GM18868 (cell line): ENCODE data around the gene MCL1.
A peak's percentile ranks its signal among the peaks of the same experiment; 100 is the strongest.
"Not testable (repeated sequence)": the region's sequence is repeated elsewhere in the genome, so short reads cannot be mapped to it uniquely, and the experiment has no call there.

ENCODE experiments used
- ATAC-seq: cut with Tn5 transposase; IDR thresholded peaks from one replicate; pipeline ENCODE4 v1.9.1; 2021; ENCODE audit warnings: mild to moderate bottlenecking, moderate library complexity; ENCODE audit not compliant: unreplicated experiment

Gene MCL1

DNA sequence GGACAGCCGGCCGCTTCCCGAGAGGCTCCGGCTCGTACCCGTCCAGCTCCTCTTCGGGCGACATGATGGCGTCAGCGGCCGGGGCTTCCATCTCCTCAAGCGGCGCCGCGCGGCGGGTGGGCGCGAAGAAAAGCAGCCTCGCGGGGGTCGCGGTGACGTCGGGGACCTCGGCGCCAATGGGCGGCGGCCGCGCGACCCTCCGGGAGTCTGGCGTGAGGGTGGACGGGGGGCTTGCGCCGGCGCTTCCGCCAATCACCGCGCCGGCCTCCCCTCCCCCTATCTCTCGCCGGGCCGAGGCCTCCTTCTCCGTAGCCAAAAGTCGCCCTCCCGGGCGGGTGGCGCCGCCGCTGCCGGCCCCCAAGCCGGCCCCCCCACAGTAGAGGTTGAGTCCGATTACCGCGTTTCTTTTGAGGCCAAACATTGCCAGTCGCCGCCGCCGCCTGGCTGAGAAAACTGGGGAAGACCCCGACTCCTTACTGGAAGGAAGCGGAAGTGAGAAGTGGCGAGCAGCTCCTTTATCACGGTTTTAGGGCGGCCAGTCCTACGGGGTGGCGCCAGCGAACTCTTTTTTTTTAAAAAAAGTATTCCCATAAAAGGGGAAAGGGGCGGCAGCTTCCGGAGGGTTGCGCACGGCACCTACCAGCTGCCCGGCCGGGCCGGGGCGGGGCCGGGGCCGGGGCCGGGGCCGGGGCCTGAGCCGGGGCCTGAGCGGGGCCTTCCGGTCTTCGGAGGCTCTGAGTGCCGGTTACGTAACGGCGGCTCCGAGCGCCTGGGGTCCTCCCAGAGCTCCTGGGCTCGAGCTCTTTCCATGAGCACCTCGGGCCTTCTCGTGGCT lies at the start of gene MCL1:
TSS of gene MCL1 (minus strand) at position 501 of the 835 bp plus-strand sequence. CDS start at position 421, 80 bp downstream.
- ATAC-seq = peak; percentile 84

DNA sequence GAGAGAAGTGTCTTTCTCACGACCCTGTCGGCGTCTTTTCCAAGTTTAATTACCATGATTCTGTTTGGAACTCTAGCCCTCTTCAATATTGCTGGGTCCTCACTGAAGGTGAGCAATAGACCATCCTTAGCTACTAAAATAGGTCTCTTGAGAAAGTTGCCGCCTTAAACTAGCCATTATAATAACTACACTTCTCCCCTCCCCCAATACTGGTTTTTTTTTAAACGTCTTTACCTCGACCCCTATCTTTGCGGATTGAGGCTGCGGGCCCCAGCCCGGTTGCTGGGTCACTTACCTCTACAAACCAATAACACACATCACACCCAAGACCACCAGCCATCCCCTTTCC lies 49.3 kb upstream of the MCL1 start:
- no peak for ATAC-seq

DNA sequence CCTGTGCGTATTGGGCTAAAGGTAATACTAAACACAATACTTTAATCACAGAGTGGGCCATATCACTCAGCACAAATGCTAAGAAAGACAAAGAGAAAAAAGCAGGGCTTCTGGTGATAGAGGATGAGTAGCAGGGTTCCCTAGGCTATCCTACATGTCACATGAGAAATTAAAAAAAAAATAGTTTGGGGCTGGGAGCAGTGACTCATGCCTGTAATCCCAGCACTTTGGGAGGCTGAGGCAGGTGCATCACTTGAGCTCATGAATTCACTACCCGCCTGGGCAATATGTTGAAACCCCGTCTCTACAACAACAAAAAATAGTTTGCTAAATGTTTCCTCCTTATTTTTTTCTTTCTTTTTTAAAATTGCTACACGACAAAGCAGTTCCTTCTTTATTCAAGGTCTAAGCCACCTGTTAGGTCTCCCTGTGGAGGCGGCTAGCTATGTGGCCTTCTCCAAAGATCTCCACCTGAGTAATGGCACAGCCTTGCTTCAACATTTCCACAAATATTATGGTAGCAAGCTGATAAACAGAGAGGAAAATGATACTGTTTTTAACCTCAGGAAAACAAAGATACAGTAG lies 48.5 kb upstream of the MCL1 start:
- no peak for ATAC-seq

DNA sequence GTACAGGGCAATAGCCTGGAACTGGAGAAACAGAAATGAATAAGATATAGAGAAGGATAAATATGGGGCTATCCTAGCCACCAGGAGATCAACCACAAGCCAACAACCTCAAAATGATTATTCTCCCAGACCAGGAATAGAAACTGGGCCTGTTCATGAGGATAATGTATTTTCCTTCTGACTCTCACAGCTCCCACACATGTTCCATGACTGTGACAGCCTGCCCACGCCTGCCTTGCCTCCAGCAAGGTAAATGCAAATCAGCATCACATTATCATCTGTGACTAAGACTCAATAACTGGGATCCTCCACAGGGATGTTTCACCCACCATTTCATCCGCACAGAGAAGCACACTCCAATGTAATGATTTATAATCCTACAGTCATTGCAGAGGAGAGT lies 46.7 kb upstream of the MCL1 start:
- ATAC-seq = no peak

DNA sequence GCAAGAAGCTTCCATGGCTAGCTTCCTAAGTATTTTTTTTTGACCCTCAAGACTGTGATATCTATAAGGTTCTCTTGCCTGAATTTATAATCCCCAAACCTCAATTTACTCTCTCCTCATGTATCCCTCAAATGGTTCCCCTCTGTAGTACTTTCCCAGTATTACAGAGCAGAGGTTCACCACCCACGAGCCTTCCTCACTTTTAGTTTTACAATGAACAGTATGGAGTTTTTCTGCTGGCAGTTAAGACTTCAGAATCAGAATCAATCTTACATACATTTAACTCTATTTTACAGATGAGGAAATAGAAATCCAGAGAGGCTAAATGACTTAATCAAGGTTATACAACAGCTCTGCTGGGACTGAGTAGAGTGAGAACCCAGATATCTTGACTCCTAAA lies 45.1 kb upstream of the MCL1 start:
- not testable (repeated sequence) for ATAC-seq

DNA sequence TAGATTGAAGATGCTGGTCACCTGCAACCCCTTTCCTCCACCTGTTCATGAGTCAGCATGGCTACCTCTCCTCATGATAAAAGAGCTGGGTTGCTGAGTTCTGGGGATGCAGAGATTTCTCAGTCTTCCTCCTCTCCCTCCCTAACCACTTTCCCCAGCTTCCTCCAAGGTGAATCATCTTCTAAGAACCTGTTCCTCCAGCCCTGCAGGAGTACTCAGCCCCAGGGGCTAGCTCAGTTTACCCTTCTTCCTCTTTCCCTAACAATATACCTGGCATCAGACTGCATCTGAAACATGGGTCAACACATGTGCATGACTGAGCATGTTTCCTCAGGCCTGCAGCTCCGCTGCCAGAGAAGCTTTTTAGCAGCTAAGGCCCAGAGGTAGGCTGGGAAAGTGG lies 44.7 kb upstream of the MCL1 start:
- ATAC-seq = not testable (repeated sequence)

DNA sequence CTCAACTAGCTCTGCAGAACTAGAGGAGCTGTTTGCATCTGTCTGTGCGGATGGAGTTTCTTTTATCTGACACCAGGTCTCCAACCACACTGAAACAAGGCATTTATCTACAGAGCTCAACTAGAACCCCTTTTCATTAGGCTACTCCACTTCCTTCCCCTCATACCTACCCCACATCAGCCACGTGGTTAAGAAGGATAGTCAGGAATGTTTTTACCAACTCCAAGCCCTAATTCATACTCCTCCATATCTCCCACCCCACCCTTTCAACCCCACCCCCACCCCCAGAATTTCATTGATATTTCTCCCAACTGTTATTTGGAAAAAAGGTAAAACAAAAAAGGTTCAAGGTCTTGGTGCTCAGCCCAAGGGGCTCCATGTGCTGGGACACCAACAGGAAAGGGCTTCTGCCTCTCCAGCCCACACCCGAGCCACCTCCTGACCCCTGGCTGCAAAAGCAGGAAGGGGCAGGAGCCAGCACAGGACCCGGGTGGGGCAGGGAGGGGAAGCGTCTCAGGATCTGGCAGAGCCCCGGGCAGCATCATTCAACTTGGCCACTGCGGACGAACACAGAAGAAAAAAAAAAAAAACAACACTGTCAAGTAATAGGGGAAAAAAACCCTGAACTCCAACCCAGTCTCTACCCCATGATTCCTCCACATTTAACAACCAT lies 43.0 kb upstream of the MCL1 start:
- ATAC-seq = no peak

DNA sequence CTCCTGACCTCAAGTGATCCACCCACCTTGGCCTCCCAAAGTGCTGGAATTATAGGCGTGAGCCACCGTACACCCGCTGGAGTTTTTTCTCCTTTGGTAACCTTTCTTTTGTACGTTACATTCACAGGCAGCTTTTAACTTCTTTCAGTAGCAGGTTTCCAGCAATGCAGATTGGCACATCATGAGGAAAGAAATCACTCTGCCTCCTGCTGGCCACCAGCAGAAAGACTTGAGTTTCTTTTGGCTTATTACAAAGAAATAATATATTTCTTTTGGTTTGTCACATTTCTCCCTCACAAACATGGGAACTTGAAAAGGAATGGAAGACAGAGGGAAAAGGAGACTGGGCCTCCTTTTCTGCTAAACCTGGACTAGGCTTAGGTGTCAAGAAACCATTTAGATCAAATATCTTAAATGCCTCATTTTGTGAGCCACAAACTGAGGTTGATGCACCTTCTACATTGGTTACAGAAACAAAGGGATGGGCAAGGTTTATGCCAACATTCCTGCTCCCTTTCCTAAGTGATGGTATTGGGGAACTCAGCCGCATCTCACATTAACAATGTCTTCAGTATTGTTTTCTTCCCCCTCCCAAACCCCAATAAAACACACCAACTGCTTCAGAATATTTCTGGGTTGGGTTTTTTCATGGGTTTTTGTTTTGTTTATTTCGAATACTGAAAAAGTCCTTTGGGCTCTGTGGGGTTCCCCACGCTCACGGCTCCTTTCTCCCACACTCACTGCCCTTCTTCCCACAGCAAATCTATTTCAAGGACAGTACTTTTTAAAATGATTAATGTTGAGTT lies 42.3 kb upstream of the MCL1 start:
- ATAC-seq = no peak

DNA sequence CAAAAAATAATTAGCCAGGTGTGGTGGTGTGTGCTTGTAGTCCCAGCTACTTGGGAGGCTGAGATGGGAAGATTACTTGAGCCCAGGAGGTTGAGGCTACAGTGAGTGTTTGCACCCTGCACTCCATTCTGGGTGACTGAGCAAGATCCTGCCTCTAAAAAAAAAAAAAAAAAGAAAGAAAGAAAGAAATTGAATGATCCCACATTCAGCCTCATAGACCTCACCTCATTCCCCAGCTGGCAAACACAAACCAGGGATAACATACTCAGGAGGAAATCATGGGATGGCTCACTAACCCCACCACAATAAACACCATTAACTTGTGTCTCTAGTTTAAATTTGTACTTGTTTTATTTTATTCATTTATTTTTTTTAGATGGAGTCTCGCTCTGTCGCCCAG lies 41.5 kb upstream of the MCL1 start:
- no peak for ATAC-seq

DNA sequence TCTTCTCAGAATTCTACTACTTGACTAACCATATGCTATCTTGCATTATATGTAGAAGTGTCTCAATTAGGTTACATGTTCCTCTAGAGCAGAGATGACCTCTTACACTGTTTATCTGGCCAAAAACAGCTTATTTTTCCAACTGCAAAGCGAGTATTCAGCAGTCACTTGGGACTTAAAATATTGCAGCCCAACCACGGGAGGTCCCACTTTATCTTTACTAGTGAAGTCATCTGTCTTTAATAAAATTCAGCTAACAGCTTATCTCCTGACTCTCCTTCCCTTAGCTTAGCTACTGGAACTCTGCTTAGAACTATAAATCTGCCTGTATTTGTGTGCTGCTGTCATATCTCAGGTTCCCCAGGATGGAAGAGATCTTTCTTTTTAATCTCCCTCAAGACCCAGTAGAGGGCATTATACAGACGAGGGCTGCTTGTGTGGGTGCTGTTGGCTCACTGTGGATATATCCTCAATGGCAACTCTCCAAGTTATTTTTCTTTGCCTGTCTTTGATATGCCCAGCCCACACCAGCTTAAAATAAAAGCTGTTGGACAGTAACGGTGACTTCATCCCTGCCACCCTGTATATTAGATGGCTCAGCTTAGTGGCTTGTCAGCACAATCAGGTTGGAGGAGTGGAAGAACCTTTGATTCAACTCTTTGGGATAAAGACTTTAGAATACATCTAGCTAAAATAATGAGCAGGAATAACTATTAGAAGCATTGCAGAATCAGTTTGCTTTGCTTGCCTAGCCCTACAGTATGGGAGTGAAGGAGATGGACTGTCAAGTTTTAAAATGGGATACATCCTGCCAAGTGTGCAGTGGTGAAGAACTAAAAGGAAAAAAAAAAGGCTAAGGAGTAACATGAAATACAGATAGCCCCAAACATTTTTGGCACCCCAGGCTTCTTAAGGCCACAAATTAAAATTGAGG lies 40.4 kb upstream of the MCL1 start:
- no peak for ATAC-seq

DNA sequence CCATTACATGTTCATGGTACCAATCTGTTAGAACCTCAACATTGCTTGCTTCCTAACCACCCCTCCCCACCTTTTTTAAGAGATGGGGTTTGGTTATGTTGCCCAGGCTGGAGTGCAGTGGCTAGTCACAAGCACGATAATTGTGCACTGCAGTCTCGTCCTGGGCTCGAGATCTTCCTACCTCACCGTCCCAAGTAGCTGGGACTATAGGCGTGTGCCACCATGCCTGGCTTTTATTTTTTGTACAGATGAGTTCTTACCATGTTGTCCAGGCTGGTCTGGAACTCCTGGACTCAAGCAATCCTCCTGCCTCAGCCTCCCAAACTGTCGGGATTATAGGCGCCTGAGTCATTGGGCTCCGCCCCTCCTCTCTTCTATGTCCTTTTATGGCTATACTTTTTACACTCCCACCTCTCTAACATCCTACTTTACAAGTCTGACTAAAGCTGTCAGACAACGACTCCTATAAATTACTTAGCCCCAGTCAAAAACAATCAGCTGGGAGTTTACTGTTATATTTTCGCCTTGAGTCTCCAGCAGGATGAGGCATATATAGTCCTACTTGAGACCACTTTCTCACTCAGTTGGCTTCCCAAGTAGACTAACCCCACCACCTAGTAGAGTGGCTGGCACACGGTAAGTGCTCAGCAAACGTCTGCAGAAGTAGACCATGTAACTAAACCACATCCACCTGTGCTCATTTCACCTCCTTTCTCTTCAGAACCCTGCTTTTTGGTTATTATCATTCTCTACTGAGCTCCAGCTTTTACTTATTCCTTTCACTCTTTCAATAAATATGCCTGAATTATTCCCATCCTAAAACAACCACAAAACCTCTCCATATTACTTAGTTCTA lies 36.2 kb upstream of the MCL1 start:
- ATAC-seq = no peak

DNA sequence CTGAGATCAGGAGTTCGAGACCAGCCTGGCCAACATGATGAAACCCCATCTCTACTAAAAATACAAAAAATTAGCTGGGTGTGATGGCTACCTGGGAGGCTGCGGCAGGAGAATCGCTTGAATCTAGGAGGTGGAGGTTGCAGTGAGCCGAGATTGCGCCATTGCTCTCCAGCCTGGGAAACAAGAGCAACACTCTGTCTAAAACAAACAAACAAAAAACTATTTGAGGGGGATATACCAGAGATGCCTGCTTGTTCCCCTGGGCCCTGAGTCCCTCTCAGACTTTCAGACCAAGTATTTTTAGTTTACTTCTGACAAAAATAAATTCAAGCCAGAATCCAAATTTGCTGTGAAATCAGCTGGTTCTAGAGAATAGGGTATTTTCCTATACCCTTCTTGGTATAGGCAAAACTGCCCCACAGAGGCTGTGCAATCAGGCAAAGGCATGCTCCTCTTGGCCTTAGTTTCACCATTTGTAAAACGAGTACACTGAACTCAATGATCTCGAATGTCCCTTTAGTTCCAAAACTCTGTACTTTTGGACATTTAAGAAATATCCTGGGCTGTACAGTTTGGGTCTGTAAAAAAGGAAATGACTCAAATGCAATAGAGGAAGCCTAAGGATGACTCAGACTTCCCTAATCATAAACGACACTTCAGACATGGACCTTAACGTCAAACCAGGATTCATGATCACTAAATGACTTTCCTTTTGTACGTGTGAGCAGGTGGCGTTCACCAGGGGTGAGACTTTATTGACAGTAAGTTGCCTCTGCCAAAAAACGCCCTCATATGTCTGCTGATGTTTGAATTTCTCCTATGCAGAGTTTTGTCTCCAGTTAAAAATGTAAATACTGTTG lies 33.9 kb upstream of the MCL1 start:
- peak; percentile 54 for ATAC-seq

DNA sequence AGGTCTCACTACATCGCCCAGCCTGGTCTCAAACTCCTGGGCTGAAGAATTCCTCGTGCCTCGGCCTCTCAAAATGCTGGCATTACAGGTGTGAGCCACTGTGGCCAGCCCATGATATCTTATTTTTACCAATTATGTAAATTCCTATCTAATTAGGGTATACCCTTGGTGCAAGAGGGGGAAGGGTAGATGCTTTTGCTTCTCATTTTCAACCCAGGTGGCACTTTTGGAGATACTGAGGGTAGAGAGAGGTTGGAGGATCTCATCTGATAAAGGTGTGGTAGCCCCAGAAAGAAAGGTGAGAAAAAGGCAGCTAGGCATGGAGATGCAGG lies 32.6 kb upstream of the MCL1 start:
- ATAC-seq = no peak

DNA sequence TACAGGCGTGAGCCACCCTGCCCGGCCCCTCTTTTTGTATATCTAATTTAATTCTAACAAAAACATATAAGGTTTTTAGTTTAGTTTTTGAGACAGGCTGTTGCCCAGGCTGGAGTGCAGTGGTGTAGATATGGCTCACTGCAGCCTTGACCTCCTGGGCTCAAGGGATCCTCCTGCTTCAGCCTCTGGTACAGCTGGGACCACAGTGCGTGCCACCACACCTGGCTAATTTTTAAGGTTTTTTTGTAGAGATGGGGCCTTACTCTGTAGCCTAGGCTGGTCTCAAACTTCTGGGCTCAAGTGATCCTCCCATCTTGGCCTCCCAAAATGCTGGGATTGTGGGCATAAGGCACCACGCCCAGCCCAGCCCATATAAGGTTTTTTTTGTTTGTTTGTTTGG lies 31.2 kb upstream of the MCL1 start:
- ATAC-seq = no peak

DNA sequence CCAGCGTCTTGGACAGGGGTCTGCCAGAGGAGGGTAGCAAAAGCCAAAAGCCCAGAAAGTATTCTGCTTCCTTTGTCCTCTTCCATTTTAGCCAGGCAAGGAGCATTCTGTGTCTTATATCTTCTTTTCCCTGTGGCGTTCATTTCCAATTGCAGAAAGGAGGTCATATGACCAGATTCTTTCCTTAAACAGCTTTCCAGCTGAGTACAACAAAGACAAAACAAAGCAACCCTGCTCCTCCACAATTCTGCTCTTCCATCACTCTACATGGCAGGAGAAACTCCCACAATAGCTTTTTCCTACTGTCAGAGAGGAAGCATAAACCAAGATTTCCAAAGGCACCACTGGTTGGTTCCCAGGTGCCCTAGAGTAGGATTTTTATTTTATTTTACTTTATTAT lies 30.3 kb upstream of the MCL1 start:
- ATAC-seq = no peak

DNA sequence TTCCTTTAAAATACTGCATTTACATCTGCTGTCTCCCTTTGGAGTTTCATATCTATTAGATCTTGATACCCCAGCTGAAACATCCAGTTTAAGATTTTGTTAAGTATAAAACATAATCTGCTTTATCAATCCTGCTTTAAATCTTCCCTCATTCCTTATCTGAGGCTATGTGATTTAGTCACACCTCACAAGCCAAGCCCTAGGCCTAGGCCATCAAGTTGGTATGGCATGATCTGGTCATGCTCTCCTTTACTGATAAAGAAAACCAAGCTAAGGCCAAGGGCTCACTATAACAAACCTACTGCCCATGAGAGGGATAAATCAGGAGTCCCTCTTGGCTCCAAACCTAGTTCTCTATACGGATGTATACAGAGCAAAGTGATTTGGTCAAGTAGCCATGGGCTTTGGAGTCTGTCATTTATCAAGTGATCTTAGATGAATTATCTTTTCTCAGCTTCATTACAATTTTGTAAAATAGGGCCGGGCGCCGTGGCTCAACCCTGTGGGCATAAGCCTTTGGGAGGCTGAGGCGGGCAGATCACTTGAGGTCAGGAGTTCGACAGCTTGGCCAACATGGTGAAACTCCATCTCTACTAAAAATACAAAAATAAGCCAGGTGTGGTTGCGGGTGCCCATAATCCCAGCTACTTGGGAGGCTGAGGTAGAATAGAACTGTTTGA lies 27.2 kb upstream of the MCL1 start:
- no peak for ATAC-seq

DNA sequence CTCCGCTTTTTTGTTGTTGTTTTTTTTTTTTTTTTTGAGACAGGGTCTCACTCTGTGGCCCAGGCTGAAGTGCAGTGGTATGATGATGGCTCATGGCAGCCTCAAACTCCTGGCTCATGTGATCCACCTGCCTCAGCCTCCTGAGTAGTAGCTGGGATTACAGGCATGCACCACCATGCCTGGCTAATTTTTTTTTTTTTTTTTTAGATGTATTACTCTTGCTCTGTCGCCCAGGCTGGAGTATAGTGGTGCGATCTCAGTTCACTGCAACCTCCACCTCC lies 26.0 kb upstream of the MCL1 start:
- ATAC-seq = not testable (repeated sequence)

DNA sequence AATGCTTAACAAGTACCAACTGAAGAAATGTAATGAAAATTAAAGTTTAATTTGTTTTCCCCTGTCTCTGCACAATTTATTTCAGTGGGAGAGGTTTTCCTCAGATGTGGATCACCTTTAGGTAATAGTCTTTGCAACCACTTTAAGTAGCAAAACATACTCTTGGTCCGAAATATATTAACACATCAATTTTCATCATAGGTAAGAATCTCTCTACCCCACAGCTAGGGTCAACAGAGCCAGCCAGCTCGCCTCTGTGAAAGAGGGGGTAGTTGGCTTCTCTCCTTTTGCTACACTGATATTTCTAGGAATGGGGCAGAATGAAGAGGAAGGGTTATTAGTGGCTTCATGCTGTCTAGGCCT lies 24.8 kb upstream of the MCL1 start:
- no peak for ATAC-seq
